K562 (cell line): ENCODE measurements around the gene DISP1. TPM values are rescaled to one million over a fixed set of nuclear protein-coding genes. Genes with fewer than 3 reads are reported as not detected.

Source experiments
- ATF1 ChIP-seq, 2 experiments: fragments of 450-650 bp in 1 of 2; IDR thresholded peaks; 2 replicates each; pipeline ENCODE4 v1.6.1; 2016; ENCODE audit warnings: missing compliant biosample characterization in 1 of 2, missing genetic modification characterization in 1 of 2
- ATF7 ChIP-seq: fragments of 450-650 bp; IDR thresholded peaks from 2 replicates; pipeline ENCODE4 v1.7.1; 2014; ENCODE audit warnings: mild to moderate bottlenecking, moderate library complexity
- CBX3 ChIP-seq, 2 experiments: IDR thresholded peaks; 1 replicate in 1 of 2; 2 replicates in 1 of 2; pipeline ENCODE4 v1.6.1; 2012; ENCODE audit warnings: inconsistent platforms in 2 of 2, low read length in 2 of 2, borderline replicate concordance in 1 of 2, control low read depth in 1 of 2
- CCAR2 ChIP-seq: fragments of 200-400 bp; formaldehyde crosslinking; IDR thresholded peaks from 2 replicates; pipeline ENCODE4 v1.6.1; 2017; ENCODE audit warnings: mild to moderate bottlenecking, low read depth, low read length
- CREM ChIP-seq: IDR thresholded peaks from 2 replicates; pipeline ENCODE4 v1.6.1; 2014; ENCODE audit warnings: antibody characterized with exemption, low read depth
- CTCF ChIP-seq, 3 experiments: IDR thresholded peaks in 2 of 3; conservative IDR thresholded peaks in 1 of 3; 2 replicates each; pipeline ENCODE4 v1.5.1; 2011 to 2012; ENCODE audit warnings: low read length in 3 of 3, mild to moderate bottlenecking in 3 of 3, control low read depth in 2 of 3, improper control_type of control experiment in 1 of 3, inconsistent platforms in 1 of 3, low read depth in 1 of 3, mixed read lengths in 1 of 3, moderate library complexity in 1 of 3; ENCODE audit not compliant: insufficient read depth in 2 of 3
- GATAD2B ChIP-seq: fragments of 450-650 bp; IDR thresholded peaks from 2 replicates; pipeline ENCODE4 v1.6.1; 2017; ENCODE audit warnings: mild to moderate bottlenecking, borderline replicate concordance
- HDAC8 ChIP-seq: fragments of 450-650 bp; IDR thresholded peaks from 2 replicates; pipeline ENCODE4 v1.6.1; 2016; ENCODE audit warnings: mild to moderate bottlenecking, missing genetic modification characterization, moderate library complexity, missing compliant biosample characterization
- KDM4B ChIP-seq, 2 experiments: fragments of 450-650 bp in 1 of 2; sonication (generic) in 1 of 2; IDR thresholded peaks; 2 replicates each; pipeline ENCODE4 v1.6.1; 2016 to 2017; ENCODE audit warnings: borderline replicate concordance in 2 of 2, antibody characterized with exemption in 1 of 2, low read depth in 1 of 2, mild to moderate bottlenecking in 1 of 2
- MCM5 ChIP-seq: fragments of 450-650 bp; IDR thresholded peaks from 2 replicates; pipeline ENCODE4 v1.6.1; 2016; ENCODE audit warnings: low read depth
- MTA2 ChIP-seq: fragments of 450-650 bp; IDR thresholded peaks from 2 replicates; pipeline ENCODE4 v1.6.1; 2016; ENCODE audit warnings: low read depth
- MYNN ChIP-seq, 2 experiments: sonication (generic); formaldehyde crosslinking in 1 of 2; IDR thresholded peaks; 2 replicates each; pipeline versions ENCODE4 v1.5.0 to v1.6.1; 2016 to 2020; ENCODE audit warnings: antibody characterized with exemption in 1 of 2, missing genetic modification reagents in 1 of 2
- RBFOX2 ChIP-seq: fragments of 200-400 bp; formaldehyde crosslinking; IDR thresholded peaks from 2 replicates; pipeline ENCODE4 v1.6.1; 2017; ENCODE audit warnings: low read depth, mild to moderate bottlenecking, low read length, moderate library complexity
- RBM25 ChIP-seq: fragments of 200-400 bp; formaldehyde crosslinking; IDR thresholded peaks from 2 replicates; pipeline ENCODE4 v1.6.1; 2018; ENCODE audit warnings: low read length, low read depth, moderate library complexity; ENCODE audit not compliant: severe bottlenecking
- TAF1 ChIP-seq: IDR thresholded peaks from 2 replicates; pipeline ENCODE4 v1.6.1; 2011; ENCODE audit warnings: mild to moderate bottlenecking, low read length, moderate library complexity; ENCODE audit not compliant: insufficient read depth, control insufficient read depth, severe bottlenecking; ENCODE audit errors: extremely low read depth
- ZFP91 ChIP-seq: sonication (generic); formaldehyde crosslinking; IDR thresholded peaks from 2 replicates; pipeline ENCODE4 v1.8.0; 2022; ENCODE audit warnings: mild to moderate bottlenecking, missing genetic modification reagents
- ZNF133 ChIP-seq: fragments of 250-450 bp; sonication (Bioruptor Pico); IDR thresholded peaks from 2 replicates; pipeline ENCODE4 v1.4.0; 2020; ENCODE audit warnings: mild to moderate bottlenecking
- ZNF639 ChIP-seq, 2 experiments: fragments of 200-800 bp in 1 of 2; sonication (Bioruptor generic) in 1 of 2; sonication (generic) in 1 of 2; formaldehyde crosslinking in 1 of 2; IDR thresholded peaks in 1 of 2; conservative IDR thresholded peaks in 1 of 2; 2 replicates each; pipeline versions ENCODE4 v1.5.0 to v1.6.1; 2016 to 2020; ENCODE audit warnings: missing compliant biosample characterization in 1 of 2, missing genetic modification characterization in 1 of 2, missing genetic modification reagents in 1 of 2
- ZNF77 ChIP-seq: fragments of 250-450 bp; sonication (Bioruptor Pico); IDR thresholded peaks from 2 replicates; pipeline ENCODE4 v1.5.0; 2020
- polyA plus RNA-seq, 8 experiments: library from polyadenylated mRNA; depleted of rRNA in 4 of 8; stranded (reverse) in 5 of 8; unstranded in 3 of 8; fragments of >200 nt; fragmentation: Nextera tagmentation in 2 of 8; fragmentation: Illumina TruSeq in 1 of 8; extraction: Ambion mirVana in 2 of 8; extraction: Trizol in 1 of 8; gene quantifications; 2 replicates each; pipeline versions ENCODE4 v1.2.1 to v1.2.3, GENCODE V29; 2011 to 2014; ENCODE audit warnings: inconsistent platforms in 1 of 8, missing spikeins in 1 of 8
- total RNA-seq, 7 experiments: library from RNA; depleted of rRNA in 6 of 7; stranded (reverse); fragments of >200 nt in 6 of 7; fragmentation: Illumina TruSeq in 2 of 7; extraction: Trizol in 2 of 7; gene quantifications; 2 replicates each; pipeline versions ENCODE4 v1.2.1 to v1.2.3, GENCODE V29; 2011 to 2021; ENCODE audit warnings: low replicate concordance in 1 of 7

The DISP1 gene
- total and polyA plus RNA-seq, 9 of the 15 experiments (the other 6 are each of a cell fraction or from before 2014, with no cell fraction given) = 0.02 to 0.35 (median 0.04) TPM; not detected in 2

- TF ChIP-seq ZFP91 (CRISPR knock-in tag) = no peak
- TF ChIP-seq RBM25 = no peak
- TF ChIP-seq ZNF639 (CRISPR knock-in tag; conservative IDR thresholded peaks at IDR 0.05 in 1 of 2, IDR thresholded peaks at IDR 0.05 in 1 of 2) = no peak
- TF ChIP-seq GATAD2B = no peak
- no peak for TF ChIP-seq CCAR2
- no peak for TF ChIP-seq ZNF77 (CRISPR knock-in tag)
- TF ChIP-seq HDAC8 (tag) = no peak
- TF ChIP-seq MCM5 = no peak
- TF ChIP-seq CBX3 (IDR thresholded peaks at IDR 0.05; ENCODE audit: borderline replicate concordance in 1 of 2, low read length in 2 of 2) = peak in 1 of 2 experiments; percentile 12; a peak in 1 of 3 replicates
- TF ChIP-seq ATF1 (CRISPR knock-in tag; IDR thresholded peaks at IDR 0.05) = no peak
- TF ChIP-seq ATF1 (tag; IDR thresholded peaks at IDR 0.05) = peak; percentile 36; the same call in 1 of the 2 replicates
- no peak for TF ChIP-seq MYNN (IDR thresholded peaks at IDR 0.05)
- no peak for TF ChIP-seq MYNN (CRISPR knock-in tag; IDR thresholded peaks at IDR 0.05)
- TF ChIP-seq CTCF (IDR thresholded peaks at IDR 0.05 in 2 of 3, conservative IDR thresholded peaks at IDR 0.05 in 1 of 3; ENCODE audit: insufficient read depth in 2 of 3, low read depth in 1 of 3, low read length in 3 of 3) = no peak
- TF ChIP-seq TAF1 = no peak
- peak; percentile 76 for TF ChIP-seq RBFOX2
- TF ChIP-seq ATF7 = no peak
- TF ChIP-seq ZNF133 = no peak
- TF ChIP-seq KDM4B (IDR thresholded peaks at IDR 0.05; ENCODE audit: borderline replicate concordance in 2 of 2, low read depth in 1 of 2) = 0 out of 4 replicates have a peak, but pooled peaks of 1 of the 2 experiments have one; percentile 37
- TF ChIP-seq MTA2 = no peak
- no peak for TF ChIP-seq CREM
Measured at GRCh38 chr1:222814536-222815439, at the start of gene DISP1 (continued).
